Measurements from ENCODE around the gene KNTC1. TPM values are rescaled to one million over a fixed set of nuclear protein-coding genes. Genes with fewer than 3 reads are reported as not detected.

The KNTC1 gene
- total RNA-seq, 1 experiment from 2014 or later = 71.3 TPM

DNA sequence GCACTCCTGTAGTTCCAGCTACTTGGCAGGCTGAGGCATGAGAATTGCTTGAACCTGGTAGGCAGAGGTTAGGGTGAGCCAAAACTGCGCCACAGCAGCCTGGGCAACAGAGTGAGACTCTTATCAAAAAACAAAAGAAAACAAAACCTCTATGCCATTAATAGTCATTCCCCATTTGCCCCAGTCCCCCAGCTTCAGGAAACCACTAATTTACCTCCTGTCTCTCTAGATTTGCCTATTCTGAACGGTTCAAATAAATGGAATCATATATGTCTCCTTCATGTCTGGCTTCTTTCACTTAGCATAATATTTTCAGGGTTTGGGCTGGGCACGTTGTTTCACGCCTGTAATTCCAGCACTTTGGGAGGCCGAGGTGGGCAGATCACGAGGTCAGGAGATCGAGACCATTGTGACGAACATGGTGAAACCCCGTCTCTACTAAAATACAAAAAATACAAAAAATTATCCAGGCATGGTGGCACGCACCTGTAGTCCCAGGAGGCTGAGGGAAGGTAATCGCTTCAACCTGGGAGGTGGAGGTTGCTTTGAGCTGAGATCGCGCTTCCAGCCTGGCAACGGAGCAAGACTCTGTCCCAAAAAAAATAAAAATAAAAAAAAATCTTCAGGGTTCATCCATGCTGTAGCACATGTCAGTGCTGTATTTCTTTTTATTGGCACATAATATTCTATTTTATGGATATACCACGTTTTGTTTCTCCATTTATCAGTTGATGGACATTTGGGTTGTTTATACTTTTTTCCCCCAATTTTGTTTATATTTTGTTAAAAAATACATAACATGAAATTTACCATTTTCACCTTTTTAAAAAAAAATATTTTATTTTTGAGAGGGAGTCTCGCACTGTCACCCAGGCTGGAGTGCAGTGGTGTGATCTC, 31.9 kb downstream of the KNTC1 start:
- no peaks in the 10 kb centered on the region for H3K23me2 ChIP-seq (ENCODE audit: insufficient read length, low read depth, low read length, poor library complexity, severe bottlenecking)
- no peak overlapping the region for H3K18ac ChIP-seq (ENCODE audit: insufficient read length, low read depth, low read length)
- H4K8ac ChIP-seq (replicated peaks; ENCODE audit: insufficient read length, low read depth, low read length) = no peak overlapping the region
- no peaks in the 10 kb centered on the region for H3K9me3 ChIP-seq (ENCODE audit: control insufficient read depth, low read depth, low read length)
- Mint-ChIP-seq H3K4me1 (no peaks in the 10 kb centered on the region), H3K27me3 (ENCODE audit: low read depth) (no peaks in the 10 kb centered on the region), H3K36me3 (ENCODE audit: insufficient read depth in 1 of 3, low read depth in 3 of 3) (peaks cover 35 to 71% (median 67%) of the 10 kb centered on the region in 3 experiments; a peak in 6 of 7 replicates), H3K4me3 (no peak overlapping the region), H3K9me3 (no peaks in the 10 kb centered on the region; a peak in 1 of 5 replicates), H3K27ac (no peak overlapping the region)
- TF ChIP-seq CTCF (conservative IDR thresholded peaks at IDR 0.05) = no peak
- H2BK120ac ChIP-seq (ENCODE audit: low read depth, low read length, poor library complexity, severe bottlenecking) = no peak overlapping the region
- H4K20me1 ChIP-seq (ENCODE audit: control insufficient read depth, insufficient read depth, insufficient read length) = no peaks in the 10 kb centered on the region
- no peaks in the 10 kb centered on the region for H3K4me1 ChIP-seq (ENCODE audit: insufficient read depth, low read length)
- no peak overlapping the region for H3K14ac ChIP-seq (ENCODE audit: insufficient read depth, low read length)
- no peak overlapping the region for H4K91ac ChIP-seq (ENCODE audit: insufficient read length, low read depth, low read length)
- no peak overlapping the region for H3K27ac ChIP-seq (ENCODE audit: insufficient read length, low read depth, low read length)
- no peak overlapping the region for H4K5ac ChIP-seq (ENCODE audit: insufficient read length, low read depth, low read length)
- no peak overlapping the region for H2AK5ac ChIP-seq (ENCODE audit: insufficient read length, low read length)
- no peaks in the 10 kb centered on the region for H3K79me2 ChIP-seq (ENCODE audit: insufficient read depth, low read length)
- H3K56ac ChIP-seq (ENCODE audit: insufficient read length, low read depth, low read length) = no peak overlapping the region
- no CpG with 5 or more reads among the region's 16 CpGs for WGBS (ENCODE audit: extremely low coverage, insufficient read length, low lambda C conversion rate)
- H2BK15ac ChIP-seq (ENCODE audit: low read depth, low read length) = no peak overlapping the region
- no peak overlapping the region for H3K4me2 ChIP-seq (ENCODE audit: insufficient read depth, insufficient read length, low read length)
- DNase-seq = no peak
- no peak overlapping the region for H3T11ph ChIP-seq (ENCODE audit: low read length)
- H3K9ac ChIP-seq (ENCODE audit: extremely low read depth, insufficient read length, low read length) = no peak overlapping the region
- no peak overlapping the region for H3K4ac ChIP-seq (ENCODE audit: low read depth, low read length)
- H3K79me1 ChIP-seq (ENCODE audit: insufficient read depth, low read depth, low read length, poor library complexity, severe bottlenecking) = no peaks in the 10 kb centered on the region
- no peak overlapping the region for H2BK12ac ChIP-seq (ENCODE audit: insufficient read length, low read depth, low read length)
- no peak overlapping the region for H2AFZ ChIP-seq (ENCODE audit: low read length)
- H3K27me3 ChIP-seq (ENCODE audit: insufficient read depth, low read length) = no peaks in the 10 kb centered on the region
- no peak overlapping the region for H3K23ac ChIP-seq (ENCODE audit: insufficient read length, low read depth, low read length)
- H2BK5ac ChIP-seq (ENCODE audit: insufficient read length, low read length) = no peak overlapping the region
- no peak overlapping the region for H2BK20ac ChIP-seq (ENCODE audit: low read depth, low read length, poor library complexity, severe bottlenecking)

All from H9 (cell line).